CD4-positive, CD25-positive, alpha-beta regulatory T cell (primary cell): Measurements from ENCODE around the gene GALNT2. TPM values are rescaled to one million over a fixed set of nuclear protein-coding genes. Genes with fewer than 3 reads are reported as not detected.

ENCODE experiments used
- ATAC-seq, 2 donors: fragments of 150-1000 bp; cut with Tn5 transposase; one replicate each; pipeline ENCODE4 v1.10.0; 2021; ENCODE audit warnings: low read depth in 2 of 2, moderate number of reproducible peaks in 2 of 2, moderate library complexity in 1 of 2
- DNase-seq, 3 donors: peaks; one replicate each; pipeline versions ENCODE4 v3.0.0 to v3.0.0-alpha.2; 2012 to 2022; ENCODE audit warnings: mixed read lengths in 1 of 3
- H3K27ac ChIP-seq: one replicate; pipeline ENCODE4 v1.7.0; 2013; ENCODE audit warnings: mild to moderate bottlenecking, low read length; ENCODE audit not compliant: insufficient read depth, poor library complexity, severe bottlenecking
- H3K27me3 ChIP-seq: one replicate; pipeline ENCODE4 v1.7.0; 2013; ENCODE audit warnings: low read length; ENCODE audit not compliant: control insufficient read depth, insufficient read depth
- H3K36me3 ChIP-seq: one replicate; pipeline ENCODE4 v1.7.0; 2013; ENCODE audit warnings: mild to moderate bottlenecking, low read length, moderate library complexity; ENCODE audit not compliant: control insufficient read depth, insufficient read depth
- H3K4me1 ChIP-seq: 2 replicates; pipeline ENCODE4 v1.7.0; 2013; ENCODE audit warnings: mild to moderate bottlenecking, low read length; ENCODE audit not compliant: insufficient read depth, control insufficient read depth, poor library complexity, severe bottlenecking
- H3K4me3 ChIP-seq: one replicate; pipeline ENCODE4 v1.7.0; 2013; ENCODE audit warnings: low read depth, mild to moderate bottlenecking, low read length, moderate library complexity
- H3K9me3 ChIP-seq, 2 experiments: 1 replicate in 1 of 2; 2 replicates in 1 of 2; pipeline ENCODE4 v1.7.0; 2013; ENCODE audit warnings: low read length in 2 of 2, mild to moderate bottlenecking in 1 of 2, moderate library complexity in 1 of 2; ENCODE audit not compliant: control insufficient read depth in 2 of 2
- H3K27ac Mint-ChIP-seq, 3 donors: one replicate each; pipeline ENCODE4 v1.8.0; 2020 to 2022; ENCODE audit warnings: mild to moderate bottlenecking in 3 of 3, mixed read lengths in 3 of 3, moderate library complexity in 2 of 3
- H3K27me3 Mint-ChIP-seq: one replicate; pipeline ENCODE4 v1.8.0; 2022; ENCODE audit warnings: mild to moderate bottlenecking, mixed read lengths
- H3K36me3 Mint-ChIP-seq: one replicate; pipeline ENCODE4 v1.8.0; 2020; ENCODE audit warnings: mixed read lengths
- H3K4me1 Mint-ChIP-seq, 4 donors: one replicate each; pipeline ENCODE4 v1.8.0; 2020 to 2022; ENCODE audit warnings: mixed read lengths in 4 of 4, mild to moderate bottlenecking in 1 of 4
- H3K4me3 Mint-ChIP-seq, 4 donors: one replicate each; pipeline ENCODE4 v1.8.0; 2020 to 2022; ENCODE audit warnings: mild to moderate bottlenecking in 4 of 4, mixed read lengths in 4 of 4, moderate library complexity in 3 of 4
- H3K9me3 Mint-ChIP-seq, 7 donors: one replicate each; pipeline ENCODE4 v1.8.0; 2020 to 2022; ENCODE audit warnings: mixed read lengths in 7 of 7, mild to moderate bottlenecking in 3 of 7, moderate library complexity in 2 of 7
- polyA plus RNA-seq, 4 donors: library from polyadenylated mRNA; unstranded; fragments of 300-500 nt; fragmentation: Illumina TruSeq; gene quantifications; one replicate each; pipeline ENCODE4 v1.2.3, GENCODE V29; 2021
- total RNA-seq: library from RNA; stranded (reverse); gene quantifications from one replicate; pipeline ENCODE4 v1.2.3, GENCODE V29; 2022

GALNT2 gene
- total and polyA plus RNA-seq, 5 donors from 2014 or later = 10.9 to 15.8 (median 13.1) TPM

DNA sequence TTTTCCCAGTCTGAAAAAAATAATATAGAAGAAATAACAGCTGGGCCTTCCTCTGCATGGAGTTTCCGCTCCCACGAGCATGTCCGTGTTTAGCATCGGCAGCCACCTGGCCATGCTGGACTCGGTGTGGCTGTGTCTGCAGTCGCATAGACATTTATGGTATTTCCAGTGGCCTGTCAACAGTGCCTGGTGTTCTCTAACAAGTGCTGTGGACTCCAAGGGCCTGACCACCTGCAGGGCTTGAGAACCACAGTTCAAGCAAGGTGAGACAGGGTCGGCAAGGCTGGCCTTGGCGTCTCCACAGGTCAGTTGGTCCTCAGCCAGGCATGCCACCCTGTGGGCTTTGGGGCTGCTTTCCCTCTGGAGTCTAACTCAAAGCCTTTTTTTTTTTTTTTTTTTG, 234.3 kb downstream of the GALNT2 start:
- DNase-seq (no peak), ATAC-seq (no peak)
- Mint-ChIP-seq H3K9me3 (peaks cover 0 to 3% (median 0%) of the 10 kb centered on the region in 7 donors), H3K27ac (no peak overlapping the region), H3K27me3 (no peaks in the 10 kb centered on the region), H3K36me3 (no peaks in the 10 kb centered on the region), H3K4me3 (no peak overlapping the region), H3K4me1 (peaks cover 3 to 6% (median 4%) of the 10 kb centered on the region in 4 donors)
- H3K36me3 ChIP-seq = no peaks in the 10 kb centered on the region
- H3K9me3 ChIP-seq = no peaks in the 10 kb centered on the region
- no peak overlapping the region for H3K27ac ChIP-seq
- no peaks in the 10 kb centered on the region for H3K4me1 ChIP-seq
- no peaks in the 10 kb centered on the region for H3K27me3 ChIP-seq
- H3K4me3 ChIP-seq = no peak overlapping the region

GRCh38 chr1:230301822-230302221, 234.8 kb downstream of the GALNT2 start:
- no peaks in the 10 kb centered on the region for H3K36me3 Mint-ChIP-seq
- Histone ChIP-seq H3K36me3 (no peaks in the 10 kb centered on the region), H3K27me3 (no peaks in the 10 kb centered on the region), H3K27ac (no peak overlapping the region), H3K4me3 (no peak overlapping the region), H3K9me3 (no peaks in the 10 kb centered on the region), H3K4me1 (no peaks in the 10 kb centered on the region)
- peaks cover 3 to 6% (median 4%) of the 10 kb centered on the region in 4 donors for H3K4me1 Mint-ChIP-seq
- ATAC-seq (no peak), DNase-seq (no peak)
- no peaks in the 10 kb centered on the region for H3K27me3 Mint-ChIP-seq
- H3K27ac Mint-ChIP-seq = no peak overlapping the region
- peaks cover 0 to 3% (median 0%) of the 10 kb centered on the region in 7 donors for H3K9me3 Mint-ChIP-seq
- H3K4me3 Mint-ChIP-seq = no peak overlapping the region

- Histone ChIP-seq H3K27me3 (no peaks in the 10 kb centered on the region), H3K36me3 (no peaks in the 10 kb centered on the region), H3K27ac (no peak overlapping the region), H3K4me3 (no peak overlapping the region), H3K9me3 (no peaks in the 10 kb centered on the region), H3K4me1 (no peaks in the 10 kb centered on the region)
- Mint-ChIP-seq H3K4me1 (peaks cover 3 to 6% (median 4%) of the 10 kb centered on the region in 4 donors), H3K27ac (no peak overlapping the region), H3K36me3 (no peaks in the 10 kb centered on the region), H3K9me3 (peaks cover 0 to 3% (median 0%) of the 10 kb centered on the region in 7 donors), H3K4me3 (no peak overlapping the region), H3K27me3 (no peaks in the 10 kb centered on the region)
- no peak for ATAC-seq
- DNase-seq = no peak
These were observed 236.0 kb downstream of the GALNT2 start for GRCh38 chr1:230303069-230303468.

- Histone ChIP-seq H3K4me1 (no peaks in the 10 kb centered on the region), H3K4me3 (no peak overlapping the region), H3K27me3 (no peaks in the 10 kb centered on the region), H3K27ac (no peak overlapping the region), H3K9me3 (no peaks in the 10 kb centered on the region), H3K36me3 (no peaks in the 10 kb centered on the region)
- Mint-ChIP-seq H3K9me3 (peaks cover 0 to 3% (median 0%) of the 10 kb centered on the region in 7 donors), H3K4me1 (peaks cover 3 to 6% (median 4%) of the 10 kb centered on the region in 4 donors), H3K36me3 (no peaks in the 10 kb centered on the region), H3K4me3 (no peak overlapping the region), H3K27me3 (no peaks in the 10 kb centered on the region), H3K27ac (no peak overlapping the region)
- no peak for DNase-seq
- no peak for ATAC-seq
These were observed 236.8 kb downstream of the GALNT2 start for GRCh38 chr1:230303822-230304221.

GRCh38 chr1:230306169-230306568, 239.1 kb downstream of the GALNT2 start:
- Histone ChIP-seq H3K9me3 (no peaks in the 10 kb centered on the region), H3K27ac (no peak overlapping the region), H3K4me1 (no peaks in the 10 kb centered on the region), H3K27me3 (no peaks in the 10 kb centered on the region), H3K4me3 (no peak overlapping the region), H3K36me3 (no peaks in the 10 kb centered on the region)
- H3K36me3 Mint-ChIP-seq = no peaks in the 10 kb centered on the region
- ATAC-seq (no peak), DNase-seq (peak in 2 of 3 donors; percentile 14 to 78)
- H3K9me3 Mint-ChIP-seq = peaks cover 0 to 3% (median 0%) of the 10 kb centered on the region in 7 donors
- no peak overlapping the region for H3K4me3 Mint-ChIP-seq
- H3K27ac Mint-ChIP-seq = peak overlapping the region in 1 of 3 donors; percentile 18
- H3K27me3 Mint-ChIP-seq = no peaks in the 10 kb centered on the region
- peaks cover 4 to 6% (median 5%) of the 10 kb centered on the region in 4 donors for H3K4me1 Mint-ChIP-seq

- Histone ChIP-seq H3K27me3 (no peaks in the 10 kb centered on the region), H3K9me3 (no peaks in the 10 kb centered on the region), H3K27ac (no peak overlapping the region), H3K4me1 (no peaks in the 10 kb centered on the region), H3K36me3 (no peaks in the 10 kb centered on the region), H3K4me3 (no peak overlapping the region)
- no peak for ATAC-seq
- Mint-ChIP-seq H3K4me1 (peaks cover 4 to 6% (median 5%) of the 10 kb centered on the region in 4 donors), H3K4me3 (no peak overlapping the region), H3K27me3 (no peaks in the 10 kb centered on the region), H3K9me3 (peaks cover 0 to 3% (median 0%) of the 10 kb centered on the region in 7 donors), H3K36me3 (no peaks in the 10 kb centered on the region), H3K27ac (no peak overlapping the region)
- DNase-seq = no peak
These were observed 240.2 kb downstream of the GALNT2 start for GRCh38 chr1:230307213-230307612.

GRCh38 chr1:230308039-230308438, 241.0 kb downstream of the GALNT2 start:
- Histone ChIP-seq H3K4me1 (no peaks in the 10 kb centered on the region), H3K36me3 (no peaks in the 10 kb centered on the region), H3K27ac (no peak overlapping the region), H3K9me3 (no peaks in the 10 kb centered on the region), H3K27me3 (no peaks in the 10 kb centered on the region), H3K4me3 (no peak overlapping the region)
- H3K4me3 Mint-ChIP-seq = no peak overlapping the region
- no peak overlapping the region for H3K27ac Mint-ChIP-seq
- DNase-seq (no peak), ATAC-seq (no peak)
- no peaks in the 10 kb centered on the region for H3K9me3 Mint-ChIP-seq
- H3K36me3 Mint-ChIP-seq = no peaks in the 10 kb centered on the region
- H3K27me3 Mint-ChIP-seq = no peaks in the 10 kb centered on the region
- H3K4me1 Mint-ChIP-seq = peaks cover 4 to 6% (median 5%) of the 10 kb centered on the region in 4 donors

GRCh38 chr1:230308821-230309220, 241.8 kb downstream of the GALNT2 start:
- DNase-seq = no peak
- Histone ChIP-seq H3K4me3 (no peak overlapping the region), H3K36me3 (no peaks in the 10 kb centered on the region), H3K27me3 (no peaks in the 10 kb centered on the region), H3K27ac (no peak overlapping the region), H3K4me1 (no peaks in the 10 kb centered on the region), H3K9me3 (no peaks in the 10 kb centered on the region)
- Mint-ChIP-seq H3K4me3 (no peak overlapping the region), H3K36me3 (no peaks in the 10 kb centered on the region), H3K27ac (no peak overlapping the region), H3K9me3 (no peaks in the 10 kb centered on the region), H3K27me3 (peaks cover 4% of the 10 kb centered on the region), H3K4me1 (peaks cover 4 to 6% (median 5%) of the 10 kb centered on the region in 4 donors)
- no peak for ATAC-seq
